Measurements from ENCODE around the gene PRDM11.

The PRDM11 gene

DNA sequence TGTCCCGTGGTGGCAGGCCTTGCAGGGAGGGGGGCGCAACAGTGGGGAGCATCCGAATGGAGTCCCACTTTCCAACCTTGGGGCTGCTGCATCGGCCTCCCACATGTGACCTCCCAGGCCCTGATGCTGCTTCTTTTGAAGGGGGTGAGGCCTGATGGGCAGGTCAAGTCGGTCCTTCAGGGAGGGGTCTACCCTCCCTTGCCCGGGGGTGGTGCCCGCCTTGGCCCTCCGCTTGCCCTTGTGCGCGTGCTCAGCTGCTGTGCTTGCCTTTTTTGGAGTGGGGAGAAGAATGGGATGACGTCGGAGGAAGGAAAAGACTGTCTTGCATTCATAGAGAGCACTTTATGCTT is 66.9 kb downstream of the PRDM11 start:
- DNase-seq, result no peak

DNA sequence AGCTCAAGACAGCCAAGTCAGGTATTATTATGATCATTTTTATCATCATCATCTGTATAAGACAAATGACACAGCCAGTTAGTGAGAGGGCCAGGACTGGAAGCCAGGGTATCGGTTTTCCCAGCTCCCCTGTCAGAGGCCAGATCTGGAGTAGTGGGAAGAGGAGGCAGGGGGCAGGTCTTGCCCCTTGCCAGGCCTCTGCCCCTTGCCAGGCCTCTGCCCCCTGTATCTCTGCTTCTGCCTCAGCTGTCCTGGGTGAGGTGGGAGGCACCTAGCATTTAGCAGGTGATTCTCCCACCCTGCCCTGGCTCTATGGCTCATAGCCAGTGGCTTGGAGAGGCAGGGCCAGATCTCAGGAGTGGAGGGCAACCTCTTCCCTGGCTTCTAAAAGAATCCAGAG is 67.3 kb downstream of the PRDM11 start:
- DNase-seq, result no peak

DNA sequence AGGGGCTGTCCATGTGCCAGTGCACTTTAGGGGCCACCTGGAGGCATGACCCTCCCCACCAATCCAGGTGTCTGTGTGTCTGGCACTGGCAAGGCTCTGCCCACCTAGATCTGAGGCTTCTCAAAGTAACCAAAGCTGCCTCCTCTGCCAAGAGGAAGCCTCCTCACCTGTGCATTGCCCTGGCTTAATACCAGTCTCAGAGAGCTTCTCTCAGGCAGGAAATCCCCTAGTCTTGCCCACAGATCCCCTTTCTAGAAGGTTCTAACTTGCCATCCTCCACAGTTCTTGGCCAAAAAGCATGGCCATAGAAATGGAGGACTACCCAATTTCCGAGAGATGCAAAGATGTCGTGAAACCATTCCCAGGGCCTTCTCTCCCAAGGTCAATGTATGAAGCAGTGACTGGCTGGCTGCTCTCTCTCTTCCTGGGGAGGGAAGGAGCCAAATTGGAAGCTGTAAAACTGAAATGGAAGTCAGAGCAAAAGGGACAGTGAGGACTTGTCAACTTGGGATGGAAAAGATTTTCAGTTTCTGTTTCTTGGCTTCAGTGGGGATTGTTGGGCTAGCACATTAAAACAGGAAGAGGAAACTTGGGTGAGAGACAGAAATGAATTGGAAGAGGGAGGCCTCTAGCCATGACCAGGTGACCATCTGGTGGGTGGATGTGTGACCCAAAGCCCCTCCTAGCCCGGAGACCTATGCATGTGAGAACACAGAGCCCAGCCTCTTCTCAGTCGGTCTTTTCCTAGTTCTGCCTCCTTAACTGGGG is 68.8 kb downstream of the PRDM11 start:
- DNase-seq, result no peak

DNA sequence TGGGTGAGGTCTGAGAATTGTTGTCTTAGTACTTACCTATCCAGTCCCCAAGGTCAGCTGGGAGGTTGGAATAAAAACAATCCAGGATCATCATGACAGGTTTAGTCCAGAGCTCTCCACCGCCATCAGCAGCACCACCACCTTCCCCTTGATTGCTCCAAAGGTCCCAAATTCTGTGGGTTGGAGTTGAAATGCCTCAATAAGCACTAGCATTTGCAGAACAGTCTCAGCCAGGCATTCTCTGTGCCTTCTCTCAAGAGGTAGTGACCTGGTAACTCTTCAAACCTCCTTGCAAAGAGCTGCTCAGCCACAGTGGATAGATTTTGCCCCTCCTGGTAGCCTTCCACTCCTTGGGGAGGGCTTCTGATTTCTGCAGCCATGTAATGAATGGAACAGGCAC is 69.6 kb downstream of the PRDM11 start:
- DNase-seq, result no peak

DNA sequence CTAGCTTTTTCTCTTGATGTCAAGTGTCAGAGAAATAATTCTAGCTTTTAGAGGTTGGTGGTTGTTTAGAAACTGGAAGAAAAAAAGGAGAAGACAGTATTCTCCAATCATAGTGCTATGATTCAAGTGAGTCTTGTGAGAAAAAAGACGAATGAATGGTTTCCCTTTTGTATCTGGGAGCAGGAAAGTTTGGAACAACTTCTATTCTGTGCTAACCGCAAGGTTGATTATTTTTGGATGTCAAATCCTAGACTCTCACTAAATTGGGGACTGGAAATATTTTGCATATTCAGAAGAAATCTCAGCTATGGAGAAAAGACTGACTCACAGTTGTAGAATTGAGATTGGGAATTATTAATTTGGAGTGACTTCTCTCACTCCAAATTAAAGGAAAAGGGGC is 70.5 kb downstream of the PRDM11 start:
- DNase-seq, result no peak

DNA sequence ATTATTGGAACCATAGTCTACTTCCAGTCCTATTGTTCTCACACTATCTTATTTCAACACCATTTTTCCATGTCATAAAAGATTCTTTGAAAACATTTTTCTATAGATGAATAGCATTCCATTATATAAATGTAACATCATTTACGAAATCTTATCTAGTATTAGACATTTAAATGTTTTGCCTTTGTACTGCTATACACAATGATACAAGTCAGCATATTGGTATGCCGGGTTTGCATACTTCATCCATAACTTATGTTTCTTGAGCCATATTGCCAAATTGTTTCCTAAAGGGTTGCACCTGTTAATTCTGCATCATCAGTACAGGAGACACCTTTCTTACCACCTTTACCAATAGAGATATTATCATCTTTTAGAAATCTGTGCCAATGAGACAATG is 71.6 kb downstream of the PRDM11 start:
- no peak for DNase-seq

DNA sequence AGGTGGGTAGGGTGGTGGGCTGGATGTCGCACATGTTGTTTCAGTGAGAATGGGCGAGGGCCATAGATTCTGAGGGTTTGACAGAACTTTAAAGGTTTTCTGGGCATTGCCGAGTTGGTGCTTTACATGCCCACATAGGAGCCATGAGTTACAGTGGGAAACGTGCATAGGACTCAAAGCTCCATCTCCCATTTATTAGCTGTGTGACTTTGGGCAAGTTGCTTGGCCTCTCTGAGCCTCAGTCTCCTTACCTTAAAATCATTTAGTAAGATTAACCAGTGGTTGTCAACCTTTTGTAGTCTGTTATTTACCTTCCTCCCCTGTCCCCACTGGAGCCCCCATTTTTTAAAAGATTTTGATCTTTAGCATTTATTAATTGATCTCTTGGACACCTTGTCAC is 72.3 kb downstream of the PRDM11 start:
- no peak for DNase-seq

DNA sequence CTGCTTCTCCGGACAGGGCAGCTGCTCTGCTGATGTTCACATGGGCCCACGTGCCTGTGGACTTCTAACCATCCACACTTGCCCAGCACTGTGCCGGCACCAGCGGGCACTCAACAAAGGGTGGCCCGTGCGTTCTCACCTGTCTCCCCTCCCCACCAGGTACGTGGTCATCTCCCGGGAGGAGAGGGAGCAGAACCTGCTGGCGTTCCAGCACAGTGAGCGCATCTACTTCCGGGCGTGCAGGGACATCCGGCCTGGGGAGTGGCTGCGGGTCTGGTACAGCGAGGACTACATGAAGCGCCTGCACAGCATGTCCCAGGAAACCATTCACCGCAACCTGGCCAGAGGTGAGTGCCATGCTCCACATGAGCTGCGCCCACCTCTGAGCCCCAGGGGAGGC is 73.0 kb downstream of the PRDM11 start:
- DNase-seq, result no peak

DNA sequence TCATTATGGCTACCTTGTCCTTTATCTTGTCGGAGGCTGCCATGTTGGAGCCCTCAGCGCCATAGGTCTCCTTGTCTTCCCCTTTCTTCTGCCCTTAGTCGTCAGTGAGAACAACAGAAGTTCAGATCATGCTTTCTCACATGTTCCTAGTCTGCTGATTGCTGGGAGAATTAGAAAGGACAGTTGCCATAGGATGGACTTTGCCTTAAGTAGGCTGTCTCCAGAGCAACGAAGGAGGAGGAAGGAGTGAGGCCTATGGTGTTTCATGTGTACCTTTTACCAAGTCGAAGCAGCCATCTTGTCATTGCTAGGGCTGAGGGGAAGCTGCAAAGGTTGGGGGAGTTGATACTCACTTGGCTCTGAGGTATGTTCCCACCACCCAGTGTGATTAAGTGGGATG is 77.1 kb downstream of the PRDM11 start:
- DNase-seq, result no peak

DNA sequence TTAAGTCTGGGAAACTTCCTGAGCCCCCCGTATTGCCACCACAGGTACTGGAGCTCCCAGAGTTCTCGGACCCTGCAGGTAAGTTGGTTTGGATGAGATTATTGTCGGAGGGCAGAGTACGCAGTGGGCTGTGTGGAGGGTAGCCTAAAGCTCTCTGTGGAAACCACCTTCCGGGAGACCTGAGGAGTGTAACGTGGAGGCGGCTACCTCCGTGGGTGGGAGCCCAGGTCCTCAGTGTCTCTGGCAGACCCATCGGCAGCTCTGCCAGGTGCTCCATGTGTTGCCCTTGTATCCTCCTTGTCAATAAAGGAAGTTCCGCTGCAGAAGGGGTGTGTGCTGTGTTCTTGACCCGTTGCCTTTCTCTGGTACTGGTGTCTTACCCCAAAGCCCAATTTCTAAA is 78.3 kb downstream of the PRDM11 start:
- DNase-seq, result no peak

DNA sequence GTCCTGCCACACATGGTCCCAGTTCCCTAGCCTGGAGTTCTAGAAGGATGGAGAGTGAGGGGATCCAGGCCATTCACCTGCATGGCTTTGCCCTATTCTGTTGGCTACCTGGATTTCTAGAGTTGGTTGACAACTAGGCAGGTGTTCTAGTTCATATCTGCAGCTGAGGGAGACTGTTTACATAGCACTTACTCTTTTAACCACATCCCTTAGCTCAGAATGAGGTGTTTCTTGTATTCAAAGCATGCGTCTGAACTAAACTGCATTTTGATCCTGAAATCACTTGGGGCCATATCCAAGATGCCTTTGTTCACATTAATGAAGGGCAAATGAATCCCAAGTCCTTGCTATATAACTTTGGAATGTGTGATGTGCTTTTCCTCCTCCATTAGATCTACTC is 78.8 kb downstream of the PRDM11 start:
- DNase-seq, result no peak

DNA sequence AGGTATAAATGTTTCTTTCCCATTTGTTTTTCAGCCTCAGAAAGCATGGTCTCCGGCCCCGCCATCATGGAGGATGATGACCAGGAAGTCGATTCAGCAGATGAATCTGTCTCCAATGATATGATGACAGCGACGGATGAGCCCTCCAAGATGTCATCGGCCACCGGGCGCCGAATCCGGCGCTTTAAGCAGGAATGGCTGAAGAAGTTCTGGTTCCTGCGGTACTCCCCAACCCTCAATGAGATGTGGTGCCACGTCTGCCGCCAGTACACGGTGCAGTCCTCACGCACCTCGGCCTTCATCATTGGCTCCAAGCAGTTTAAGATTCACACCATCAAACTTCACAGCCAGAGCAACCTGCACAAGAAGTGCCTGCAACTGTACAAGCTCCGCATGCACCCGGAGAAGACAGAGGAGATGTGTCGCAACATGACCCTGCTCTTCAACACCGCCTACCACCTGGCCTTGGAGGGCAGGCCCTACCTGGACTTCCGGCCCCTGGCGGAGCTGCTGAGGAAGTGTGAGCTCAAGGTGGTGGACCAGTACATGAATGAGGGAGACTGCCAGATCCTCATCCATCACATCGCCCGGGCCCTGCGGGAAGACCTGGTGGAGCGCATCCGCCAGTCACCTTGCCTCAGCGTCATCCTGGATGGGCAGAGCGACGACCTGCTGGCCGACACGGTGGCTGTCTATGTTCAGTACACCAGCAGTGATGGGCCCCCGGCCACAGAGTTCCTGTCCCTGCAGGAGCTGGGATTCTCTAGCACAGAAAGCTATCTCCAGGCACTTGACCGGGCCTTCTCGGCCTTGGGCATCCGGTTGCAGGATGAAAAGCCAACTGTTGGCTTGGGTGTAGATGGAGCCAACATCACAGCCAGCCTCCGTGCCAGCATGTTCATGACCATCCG is 79.8 kb downstream of the PRDM11 start:
- DNase-seq, result no peak

DNA sequence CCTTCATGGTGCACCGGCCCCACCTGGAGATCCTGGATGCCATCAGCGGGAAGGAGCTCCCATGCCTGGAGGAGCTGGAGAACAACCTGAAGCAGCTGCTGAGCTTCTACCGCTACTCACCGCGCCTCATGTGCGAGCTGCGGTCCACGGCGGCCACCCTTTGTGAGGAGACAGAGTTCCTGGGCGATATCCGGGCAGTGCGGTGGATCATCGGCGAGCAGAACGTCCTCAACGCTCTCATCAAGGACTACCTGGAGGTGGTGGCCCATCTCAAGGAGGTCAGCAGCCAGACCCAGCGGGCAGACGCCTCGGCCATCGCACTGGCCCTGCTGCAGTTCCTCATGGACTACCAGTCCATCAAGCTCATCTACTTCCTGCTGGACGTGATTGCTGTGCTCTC is 80.5 kb downstream of the PRDM11 start:
- no peak for DNase-seq

DNA sequence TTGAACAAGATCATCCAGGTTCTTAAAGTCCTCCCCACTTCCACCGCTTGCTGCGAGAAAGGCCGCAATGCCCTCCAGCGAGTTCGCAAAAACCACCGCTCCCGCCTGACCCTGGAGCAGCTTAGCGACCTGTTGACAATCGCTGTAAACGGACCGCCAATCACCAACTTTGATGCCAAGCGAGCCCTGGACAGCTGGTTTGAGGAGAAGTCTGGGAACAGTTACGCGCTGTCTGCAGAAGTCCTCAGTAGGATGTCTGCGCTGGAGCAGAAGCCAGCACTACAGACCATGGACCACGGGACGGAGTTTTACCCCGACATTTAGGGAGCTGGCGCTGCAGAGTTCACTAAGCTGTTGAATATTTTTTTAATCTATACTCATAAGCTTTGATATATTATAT is 81.4 kb downstream of the PRDM11 start:
- DNase-seq, result no peak

DNA sequence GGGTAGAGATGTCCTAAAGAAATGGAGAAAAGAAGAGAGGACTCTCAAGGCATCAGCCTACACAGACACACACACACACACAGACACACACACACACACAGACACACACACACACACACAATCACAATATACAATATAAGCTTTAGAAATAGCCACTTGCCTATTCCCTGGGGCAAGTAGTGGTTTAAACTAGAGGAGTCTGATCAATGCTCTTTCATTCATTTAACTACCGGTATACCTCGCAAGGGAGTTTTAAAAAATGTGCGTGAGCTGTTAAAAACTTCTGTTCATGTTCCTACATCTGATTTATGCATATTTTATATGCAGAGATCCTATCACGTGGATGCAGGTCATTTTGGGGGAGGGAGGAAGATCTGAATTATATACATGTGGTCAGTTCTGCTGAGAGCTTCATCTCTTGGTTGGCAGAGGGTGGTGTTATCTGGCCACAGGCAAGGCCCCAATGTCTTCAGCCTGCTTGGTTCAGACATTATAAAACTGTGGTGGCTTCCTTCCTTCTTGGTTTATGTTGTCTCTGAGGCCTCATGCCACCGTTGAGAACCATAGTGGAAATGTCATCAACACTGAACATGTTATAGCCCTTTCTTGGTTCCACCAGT is 83.1 kb downstream of the PRDM11 start:
- DNase-seq, result no peak

DNA sequence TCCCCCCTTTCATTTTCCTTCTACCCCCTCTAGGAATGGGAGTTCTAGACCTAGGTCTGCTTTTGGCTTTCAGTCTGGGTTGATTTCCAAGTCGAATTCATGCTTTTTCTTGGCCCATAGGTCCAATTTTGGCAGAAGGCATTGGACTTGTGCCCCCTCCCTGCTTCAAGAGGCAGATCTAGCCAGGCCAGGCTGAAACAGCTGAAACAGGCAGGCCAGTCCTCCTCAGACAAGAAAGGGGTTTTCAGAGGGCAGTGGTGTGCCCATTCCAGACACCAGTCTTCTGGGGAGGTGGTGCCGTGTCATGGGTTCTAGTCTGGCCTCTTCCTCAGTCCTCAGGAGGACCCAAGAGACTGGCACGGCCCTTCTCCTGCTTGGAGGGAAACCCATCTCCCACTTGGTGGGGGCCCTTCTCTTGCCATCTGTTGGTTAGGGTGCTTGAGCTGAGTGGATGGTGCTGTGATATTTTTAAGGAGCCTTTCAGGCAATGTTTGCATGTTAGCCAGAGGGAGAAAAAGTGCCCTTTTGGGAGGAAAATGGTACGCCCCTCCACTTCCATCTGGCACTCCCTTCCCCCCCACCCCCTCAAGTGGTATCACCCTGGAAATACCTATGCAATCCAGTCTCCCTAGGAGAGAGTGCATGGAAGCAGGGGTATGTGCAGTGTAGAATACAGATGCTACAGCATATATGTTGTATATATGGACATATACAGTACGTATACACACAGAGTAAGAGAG is 86.1 kb downstream of the PRDM11 start:
- no peak for DNase-seq

DNA sequence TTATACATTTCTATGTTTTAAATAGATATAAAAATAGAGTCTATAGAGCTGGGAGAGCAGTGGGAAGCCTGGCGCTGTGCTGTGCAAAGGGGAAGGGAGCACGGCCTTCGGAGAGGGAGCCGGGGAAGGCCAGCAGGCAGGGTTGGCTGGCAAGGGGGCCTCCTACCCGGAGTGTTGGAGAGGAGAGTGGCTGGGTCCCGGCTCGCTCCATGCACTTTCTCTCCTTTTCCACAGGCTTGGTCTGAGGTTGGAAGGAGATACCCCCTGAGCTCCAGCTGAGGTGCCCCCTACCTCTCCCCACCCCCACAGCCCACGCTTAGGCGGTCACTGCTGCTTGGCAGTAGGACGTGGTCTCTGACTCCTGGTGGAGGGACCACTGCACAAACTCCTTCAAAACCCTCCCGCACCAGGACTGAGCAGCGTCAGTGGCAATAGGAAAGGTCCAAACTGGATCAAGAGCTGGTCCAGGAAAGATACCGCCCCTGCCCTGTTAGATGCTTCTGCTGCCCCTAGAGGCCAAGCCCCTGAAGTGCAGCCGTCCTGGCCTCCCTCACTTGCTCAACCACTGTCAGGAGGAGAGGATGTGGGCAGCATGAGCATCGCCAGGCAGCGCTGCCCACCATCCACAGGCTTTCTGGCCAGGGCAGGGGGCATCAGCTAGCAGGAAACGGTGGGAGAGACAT is 86.8 kb downstream of the PRDM11 start:
- DNase-seq, result no peak

DNA sequence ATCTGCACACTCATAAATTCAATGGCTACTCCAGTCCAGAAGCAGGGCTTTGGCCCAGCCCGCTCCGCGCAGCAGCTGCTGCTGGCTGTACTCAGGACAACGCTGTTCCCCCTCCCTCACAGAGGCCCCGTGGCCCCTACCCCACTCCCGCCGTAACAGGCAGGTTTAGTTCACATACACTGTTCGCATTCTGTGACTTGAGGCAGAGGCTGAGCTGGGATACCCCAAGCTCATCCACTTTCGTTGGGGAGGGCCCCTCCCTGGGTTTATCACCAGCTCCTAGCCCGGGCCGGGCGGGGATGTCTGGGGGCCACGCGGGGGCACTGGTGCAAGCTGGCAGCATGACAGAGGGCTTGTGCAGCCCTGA is 87.3 kb downstream of the PRDM11 start:
- DNase-seq, result no peak

DNA sequence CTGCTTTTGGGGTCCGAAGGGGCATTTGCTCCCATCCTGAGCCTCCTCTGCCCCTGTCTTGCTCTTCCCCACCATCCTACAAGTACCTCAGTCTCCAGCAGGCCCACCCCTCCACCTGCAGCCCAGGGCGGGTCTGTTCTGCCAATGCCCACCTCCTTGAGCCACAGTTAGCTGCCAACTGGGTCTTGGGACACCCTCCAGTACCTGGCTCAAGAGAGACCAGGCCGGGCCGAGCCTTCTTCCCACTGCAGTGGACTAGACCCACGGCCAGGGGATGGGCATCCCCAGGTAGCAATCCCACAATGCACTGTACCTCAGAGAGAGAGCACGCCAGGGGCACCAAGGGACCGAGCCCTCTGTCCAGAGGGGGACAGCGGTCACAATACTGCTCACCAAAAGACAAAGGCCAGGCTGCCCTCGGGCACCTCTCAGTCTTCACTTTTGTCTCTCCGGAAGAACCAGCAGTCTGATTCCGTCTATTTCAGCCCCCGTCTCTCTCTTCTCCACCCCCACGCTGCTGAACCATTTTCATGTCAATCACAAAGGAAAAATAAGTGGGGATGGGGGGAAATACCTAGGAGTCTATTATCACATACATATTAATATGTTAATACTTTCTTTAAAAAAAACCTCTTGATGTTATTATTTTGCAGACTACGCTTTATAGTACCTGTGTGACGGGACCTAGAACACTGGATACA is 88.0 kb downstream of the PRDM11 start:
- DNase-seq, result no peak

DNA sequence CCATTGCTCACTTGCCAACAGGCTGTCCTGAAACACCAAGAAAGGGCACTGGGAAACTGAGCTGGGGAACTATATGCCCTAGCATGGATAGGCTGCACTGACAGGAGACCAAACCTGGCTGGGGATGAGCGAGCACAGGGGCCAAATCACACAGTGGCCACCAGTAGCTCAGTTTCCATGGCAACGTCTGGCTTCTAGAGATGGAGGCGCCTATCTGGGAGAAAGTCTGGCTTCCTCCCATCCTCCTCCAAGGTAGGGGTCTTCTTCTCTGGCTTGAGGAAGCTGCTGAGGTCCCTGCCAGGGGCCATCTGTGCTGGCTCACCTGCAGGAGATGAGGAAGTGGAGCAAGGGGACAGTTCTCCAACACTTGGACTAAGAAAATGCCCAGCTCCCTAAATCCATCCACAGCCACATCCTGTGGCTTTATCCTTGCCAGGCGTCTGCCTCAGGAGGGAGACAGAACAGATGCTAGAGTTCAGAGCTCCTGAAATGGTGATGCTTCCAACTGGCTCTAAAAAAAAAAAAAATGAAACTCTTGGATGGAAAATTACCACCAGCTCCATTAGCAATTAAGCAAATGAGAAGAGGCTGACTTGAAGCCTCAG is 91.4 kb downstream of the PRDM11 start:
- peak; percentile 9 for DNase-seq

DNA sequence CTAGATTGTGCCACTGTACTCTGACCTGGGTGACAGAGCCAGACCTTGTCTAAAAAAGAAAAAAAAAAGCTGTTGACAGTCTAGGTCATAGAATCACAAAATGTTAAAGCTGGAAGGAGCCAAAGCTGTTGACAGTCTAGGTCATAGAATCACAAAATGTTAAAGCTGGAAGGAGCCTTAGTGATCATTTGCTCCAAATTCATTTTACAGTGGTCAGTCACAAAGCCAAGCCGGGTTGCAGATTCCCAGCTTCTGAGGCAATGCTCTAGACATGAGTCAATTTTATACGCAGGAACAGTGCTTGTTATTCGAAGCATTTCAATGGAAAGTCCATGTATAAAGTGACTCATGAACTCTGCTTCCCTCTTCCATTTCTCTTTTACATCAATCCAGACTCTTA is 92.3 kb downstream of the PRDM11 start:
- DNase-seq, result no peak

DNA sequence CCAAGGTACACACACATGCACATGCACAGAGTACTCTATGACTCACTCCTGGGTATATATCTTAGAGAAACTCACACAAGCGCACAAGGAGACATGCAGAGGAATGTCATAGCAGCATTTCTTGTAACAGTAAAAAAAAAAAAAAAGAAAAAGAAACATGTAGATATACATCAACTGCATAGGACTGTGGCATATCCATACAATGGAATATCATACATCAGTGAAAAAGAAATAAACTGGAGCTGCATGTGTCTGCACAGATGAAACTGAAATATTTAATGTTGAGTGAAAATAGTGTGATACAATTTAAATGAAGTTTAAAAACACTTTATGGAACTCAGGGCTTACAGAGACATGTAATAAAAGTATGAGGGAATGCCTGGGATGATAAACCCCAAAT is 93.3 kb downstream of the PRDM11 start:
- DNase-seq, result no peak
